ENCODE data around the gene ECEL1. TPM values are rescaled to one million over a fixed set of nuclear protein-coding genes. Genes with fewer than 3 reads are reported as not detected.
"Not testable (repeated sequence)": the region's sequence is repeated elsewhere in the genome, so short reads cannot be mapped to it uniquely, and the experiment has no call there.

Gene ECEL1
- total RNA-seq, 2 experiments from 2014 or later, result 0.10 TPM; not detected in 1

GRCh38 chr2:232457121-232458011 lies 30.3 kb downstream of the ECEL1 start:
- no peaks in the 10 kb centered on the region for H3K36me3 Mint-ChIP-seq
- POLR2A ChIA-PET, result interaction anchor here (1.0 kb wide), 1 partner anchor 75 kb away, joined by 3 read pairs; no protein-coding TSS in a partner anchor

DNA sequence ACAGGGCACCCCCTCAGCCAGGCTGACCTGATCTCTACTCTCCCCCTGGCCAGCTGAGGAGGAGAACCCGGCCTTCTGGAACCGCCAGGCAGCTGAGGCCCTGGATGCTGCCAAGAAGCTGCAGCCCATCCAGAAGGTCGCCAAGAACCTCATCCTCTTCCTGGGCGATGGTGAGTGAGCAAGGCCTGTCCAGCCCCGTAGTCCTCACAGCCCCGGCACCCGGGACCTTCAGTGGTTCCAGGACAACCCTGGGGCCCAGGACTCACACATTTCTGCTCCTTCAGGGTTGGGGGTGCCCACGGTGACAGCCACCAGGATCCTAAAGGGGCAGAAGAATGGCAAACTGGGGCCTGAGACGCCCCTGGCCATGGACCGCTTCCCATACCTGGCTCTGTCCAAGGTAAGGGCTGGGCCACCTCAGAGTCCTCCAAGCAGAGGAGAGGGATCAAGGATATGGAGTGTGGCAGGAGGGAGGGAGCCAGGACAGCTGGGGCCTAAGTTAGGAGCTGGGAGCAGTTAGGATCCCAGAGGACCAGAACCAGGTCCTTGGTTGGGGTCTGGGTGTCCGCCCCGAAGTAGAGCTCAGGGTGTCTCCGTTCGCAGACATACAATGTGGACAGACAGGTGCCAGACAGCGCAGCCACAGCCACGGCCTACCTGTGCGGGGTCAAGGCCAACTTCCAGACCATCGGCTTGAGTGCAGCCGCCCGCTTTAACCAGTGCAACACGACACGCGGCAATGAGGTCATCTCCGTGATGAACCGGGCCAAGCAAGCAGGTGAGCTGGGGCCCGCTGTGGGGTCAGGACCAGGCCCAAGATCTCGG lies 31.1 kb downstream of the ECEL1 start:
- CTCF ChIA-PET, result no interaction called here
- Mint-ChIP-seq H3K4me3 (no peak overlapping the region), H3K27ac (no peak overlapping the region), H3K27me3 (peaks cover 13% of the 10 kb centered on the region), H3K4me1 (ENCODE audit: low read depth) (no peaks in the 10 kb centered on the region), H3K36me3 (no peaks in the 10 kb centered on the region), H3K9me3 (no peaks in the 10 kb centered on the region)
- intact Hi-C loops (cut with micrococcal nuclease), result no loop called here
- no peak for DNase-seq
- POLR2A ChIA-PET, result interaction anchor here (1.0 kb wide), 1 partner anchor 76 kb away, joined by 3 read pairs; no protein-coding TSS in a partner anchor

More at GRCh38 chr2:232457121-232458011, 30.3 kb downstream of the ECEL1 start:
- DNase-seq, result no peak
- intact Hi-C loops (cut with micrococcal nuclease), result no loop called here
- H3K9me3 Mint-ChIP-seq, result no peaks in the 10 kb centered on the region
- H3K4me1 Mint-ChIP-seq (ENCODE audit: low read depth), result no peaks in the 10 kb centered on the region
- H3K4me3 Mint-ChIP-seq, result no peak overlapping the region
- CTCF ChIA-PET, result interaction anchor here (1.2 kb wide), 1 partner anchor 10 kb away, joined by 3 read pairs; no protein-coding TSS in a partner anchor
- no peak overlapping the region for H3K27ac Mint-ChIP-seq
- peaks cover 13% of the 10 kb centered on the region for H3K27me3 Mint-ChIP-seq

- H3K36me3 Mint-ChIP-seq, result no peaks in the 10 kb centered on the region
- peaks cover 11% of the 10 kb centered on the region for H3K27me3 Mint-ChIP-seq
- H3K4me1 Mint-ChIP-seq (ENCODE audit: low read depth), result no peaks in the 10 kb centered on the region
- DNase-seq, result no peak
- no peak within 1 kb of the TSS for H3K27ac Mint-ChIP-seq
- intact Hi-C loops (cut with micrococcal nuclease), result no loop called here
- no peak within 1 kb of the TSS for H3K4me3 Mint-ChIP-seq
- no peaks in the 10 kb centered on the region for H3K9me3 Mint-ChIP-seq
- ChIA-PET CTCF (no interaction called here), POLR2A (no interaction called here)
Measured at GRCh38 chr2:232455426-232456255, 32.0 kb downstream of the ECEL1 start, which contains the start of gene ALPI. ALPI (plus strand) TSS chr2:232456153; CDS start chr2:232456200, 47 bp downstream.

GRCh38 chr2:232454630-232455029 lies 33.0 kb downstream of the ECEL1 start:
- Mint-ChIP-seq H3K9me3 (no peaks in the 10 kb centered on the region), H3K36me3 (no peaks in the 10 kb centered on the region), H3K4me1 (ENCODE audit: low read depth) (no peaks in the 10 kb centered on the region), H3K4me3 (no peak overlapping the region), H3K27ac (no peak overlapping the region), H3K27me3 (peaks cover 8% of the 10 kb centered on the region)
- DNase-seq, result no peak
- intact Hi-C loops (cut with micrococcal nuclease), result no loop called here
- POLR2A ChIA-PET, result no interaction called here
- CTCF ChIA-PET, result no interaction called here

GRCh38 chr2:232451645-232452044 lies 36.0 kb downstream of the ECEL1 start:
- CTCF ChIA-PET; DNase-seq; H3K27ac Mint-ChIP-seq; H3K27me3 Mint-ChIP-seq; H3K36me3 Mint-ChIP-seq; POLR2A ChIA-PET; H3K4me3 Mint-ChIP-seq; H3K9me3 Mint-ChIP-seq; intact Hi-C loops (cut with micrococcal nuclease); H3K4me1 Mint-ChIP-seq (ENCODE audit: low read depth): not testable (repeated sequence)

GRCh38 chr2:232449964-232450363 lies 37.7 kb downstream of the ECEL1 start:
- POLR2A ChIA-PET, result no interaction called here
- Mint-ChIP-seq H3K27me3 (no peaks in the 10 kb centered on the region), H3K4me1 (ENCODE audit: low read depth) (no peaks in the 10 kb centered on the region), H3K9me3 (no peaks in the 10 kb centered on the region), H3K4me3 (no peak overlapping the region), H3K36me3 (no peaks in the 10 kb centered on the region), H3K27ac (no peak overlapping the region)
- intact Hi-C loops (cut with micrococcal nuclease), result no loop called here
- DNase-seq, result no peak
- CTCF ChIA-PET, result interaction anchor here (1.1 kb wide), 1 partner anchor 72 kb away, joined by 3 read pairs; no protein-coding TSS in a partner anchor

- ChIA-PET POLR2A (no interaction called here), CTCF (interaction anchor here (1.6 to 2.4 kb wide), 2 partner anchors 9 to 26 kb away, joined by 5 to 13 read pairs; no protein-coding TSS in a partner anchor)
- Mint-ChIP-seq H3K4me3 (no peak overlapping the region), H3K27ac (no peak overlapping the region), H3K27me3 (no peaks in the 10 kb centered on the region), H3K36me3 (no peaks in the 10 kb centered on the region), H3K4me1 (ENCODE audit: low read depth) (no peaks in the 10 kb centered on the region), H3K9me3 (no peaks in the 10 kb centered on the region)
- DNase-seq, result no peak
- intact Hi-C loops (cut with micrococcal nuclease), result no loop called here
Measured at GRCh38 chr2:232448304-232448690, 39.3 kb downstream of the ECEL1 start.

DNA sequence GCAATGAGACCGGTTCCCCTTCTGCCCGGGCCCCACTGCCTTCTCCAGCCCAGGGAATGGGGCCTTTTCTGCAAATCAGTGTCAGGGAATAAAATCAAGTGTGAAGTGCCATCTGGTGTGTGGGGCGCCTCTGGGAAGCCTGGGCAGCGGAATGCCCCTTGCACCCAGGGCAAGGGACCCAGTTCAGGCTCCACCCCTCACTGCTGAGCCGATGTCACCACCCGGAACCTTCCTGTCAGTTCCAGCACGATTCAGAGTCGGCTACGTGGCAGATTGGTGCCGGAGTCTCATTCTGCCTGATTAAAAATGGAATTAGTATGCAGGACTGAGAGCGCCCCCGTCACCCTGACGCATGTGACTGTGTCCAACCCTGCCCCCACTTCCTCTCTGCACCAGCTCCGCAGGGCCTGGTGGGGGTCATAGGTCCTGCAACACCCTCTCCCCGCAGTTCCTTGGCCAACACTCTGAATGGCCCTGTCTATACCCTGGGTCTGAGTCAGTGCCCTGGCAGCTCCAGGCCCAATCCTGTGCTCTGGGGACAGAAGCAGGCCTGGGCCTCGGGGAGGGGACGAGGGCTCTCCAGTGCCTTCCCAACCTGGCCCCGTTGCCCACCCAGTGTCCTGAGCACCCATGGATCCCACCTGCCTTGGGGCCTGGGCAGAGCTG lies 39.9 kb downstream of the ECEL1 start:
- Mint-ChIP-seq H3K9me3 (no peaks in the 10 kb centered on the region), H3K27ac (no peak overlapping the region), H3K27me3 (no peaks in the 10 kb centered on the region), H3K4me3 (no peak overlapping the region), H3K4me1 (ENCODE audit: low read depth) (no peaks in the 10 kb centered on the region), H3K36me3 (no peaks in the 10 kb centered on the region)
- no peak for DNase-seq
- intact Hi-C loops (cut with micrococcal nuclease), result no loop called here
- ChIA-PET POLR2A (interaction anchor here (0.6 kb wide), 1 partner anchor 150 kb away, joined by 4 read pairs; no protein-coding TSS in a partner anchor), CTCF (interaction anchor here (0.6 to 2.4 kb wide), 10 partner anchors 9 to 533 kb away, joined by 3 to 19 read pairs (median 4); no protein-coding TSS in a partner anchor)

- ChIA-PET POLR2A (interaction anchor here (0.6 kb wide), 1 partner anchor 149 kb away, joined by 4 read pairs; no protein-coding TSS in a partner anchor), CTCF (interaction anchor here (0.6 to 2.4 kb wide), 13 partner anchors 8 to 547 kb away, joined by 3 to 19 read pairs (median 4); no protein-coding TSS in a partner anchor)
- no peak overlapping the region for H3K4me3 Mint-ChIP-seq
- no peaks in the 10 kb centered on the region for H3K36me3 Mint-ChIP-seq
- H3K4me1 Mint-ChIP-seq (ENCODE audit: low read depth), result no peaks in the 10 kb centered on the region
- no peaks in the 10 kb centered on the region for H3K27me3 Mint-ChIP-seq
- H3K27ac Mint-ChIP-seq, result no peak overlapping the region
- intact Hi-C loops (cut with micrococcal nuclease), result no loop called here
- DNase-seq, result no peak
- H3K9me3 Mint-ChIP-seq, result no peaks in the 10 kb centered on the region
Measured at GRCh38 chr2:232447091-232447620, 40.5 kb downstream of the ECEL1 start.

DNA sequence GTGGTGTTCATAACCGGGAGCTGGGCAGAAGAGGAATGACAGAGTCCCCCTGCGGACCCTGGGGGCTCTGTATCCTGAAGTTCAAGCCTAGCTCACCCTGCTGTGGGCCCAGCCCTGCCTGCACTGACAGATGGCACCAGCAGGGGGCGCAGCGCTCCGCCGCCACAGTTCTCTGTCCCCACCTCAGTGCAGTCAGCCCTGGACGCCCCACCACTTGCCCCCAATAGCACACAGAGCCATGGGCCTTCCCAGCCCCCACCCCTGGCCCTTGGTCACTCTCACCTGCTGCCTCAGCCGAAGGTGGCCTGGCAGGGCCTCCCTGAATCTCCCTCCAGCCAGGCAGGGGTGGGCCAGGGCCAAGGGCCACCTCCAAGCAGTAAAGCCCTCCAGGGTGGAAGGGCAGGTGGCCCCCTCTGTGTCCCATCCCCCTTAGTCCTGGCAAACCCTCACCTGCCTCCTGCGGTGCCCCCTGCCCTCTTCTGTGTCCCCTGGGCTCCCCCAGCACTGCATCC lies 41.3 kb downstream of the ECEL1 start:
- H3K4me1 Mint-ChIP-seq (ENCODE audit: low read depth); H3K9me3 Mint-ChIP-seq; H3K27ac Mint-ChIP-seq; DNase-seq; H3K36me3 Mint-ChIP-seq; H3K4me3 Mint-ChIP-seq; H3K27me3 Mint-ChIP-seq; POLR2A ChIA-PET: not testable (repeated sequence)
- CTCF ChIA-PET, result interaction anchor here (1.1 to 2.4 kb wide), 9 partner anchors 11 to 546 kb away, joined by 3 to 19 read pairs (median 3); no protein-coding TSS in a partner anchor
- intact Hi-C loops (cut with micrococcal nuclease), result loop anchor here (1.0 kb wide), 1 partner anchor 76 kb away; no protein-coding TSS in a partner anchor

All from activated CD4-positive, alpha-beta memory T cell treated with anti-CD3 and anti-CD28 coated beads for 36 hours (primary cell).